Activated CD4-positive, alpha-beta memory T cell treated with anti-CD3 and anti-CD28 coated beads for 36 hours (primary cell): ENCODE data around the gene ARSA. TPM values are rescaled to one million over a fixed set of nuclear protein-coding genes. Genes with fewer than 3 reads are reported as not detected.

ENCODE experiments used
- CTCF ChIA-PET: fragments of 350-600 bp; sonication (Branson Sonifier 250); formaldehyde crosslinking; loops from one replicate; lab custom pipeline; 2021; ENCODE audit warnings: antibody characterized with exemption, inconsistent platforms; lab: Charles Lee
- POLR2A ChIA-PET: fragments of 350-600 bp; sonication (Branson Sonifier 250); formaldehyde crosslinking; loops from one replicate; lab custom pipeline; 2021; ENCODE audit warnings: antibody characterized with exemption; lab: Charles Lee
- DNase-seq: peaks from one replicate; pipeline ENCODE4 v3.0.0-alpha.2; 2020
- H3K27ac Mint-ChIP-seq: one replicate; pipeline ENCODE4 v1.8.0; 2021; ENCODE audit warnings: mixed read lengths
- H3K27me3 Mint-ChIP-seq: one replicate; pipeline ENCODE4 v1.8.0; 2021; ENCODE audit warnings: mixed read lengths
- H3K36me3 Mint-ChIP-seq: one replicate; pipeline ENCODE4 v1.8.0; 2021; ENCODE audit warnings: mixed read lengths
- H3K4me1 Mint-ChIP-seq: one replicate; pipeline ENCODE4 v1.8.0; 2021; ENCODE audit warnings: low read depth, mixed read lengths
- H3K4me3 Mint-ChIP-seq: one replicate; pipeline ENCODE4 v1.8.0; 2021; ENCODE audit warnings: mild to moderate bottlenecking, mixed read lengths
- H3K9me3 Mint-ChIP-seq: one replicate; pipeline ENCODE4 v1.8.0; 2021; ENCODE audit warnings: mixed read lengths
- intact Hi-C: fragments of 100-400 bp; cut with micrococcal nuclease; formaldehyde crosslinking; loops from one replicate; pipeline ENCODE4 v1.15.1; 2023
- total RNA-seq, 2 experiments: library from RNA; stranded (reverse); gene quantifications; one replicate each; pipeline ENCODE4 v1.2.3, GENCODE V29; 2021

Gene ARSA
- total RNA-seq = 10 to 100 TPM; 23.9 to 25.8 TPM

- Mint-ChIP-seq H3K36me3 (peaks cover 2% of the 10 kb centered on the region), H3K27me3 (no peaks in the 10 kb centered on the region), H3K4me3 (peak within 1 kb of the TSS; percentile 88), H3K27ac (peak within 1 kb of the TSS; percentile 69), H3K4me1 (peaks cover 21% of the 10 kb centered on the region), H3K9me3 (no peaks in the 10 kb centered on the region)
- ChIA-PET CTCF (interaction anchor here (0.8 to 1.4 kb wide), 6 partner anchors 14 to 102 kb away, joined by 3 to 6 read pairs (median 4); partner anchors contain the start of genes SCO2 and SYCE3), POLR2A (interaction anchor here (0.9 to 1.4 kb wide), 3 partner anchors 77 to 120 kb away, joined by 3 to 5 read pairs (median 3); partner anchors contain the start of genes LMF2, NCAPH2 and SCO2)
- intact Hi-C loops = loop anchor here (1.0 kb wide), 1 partner anchor 63 kb away; no protein-coding TSS in a partner anchor
- DNase-seq = peak; percentile 85
Observed at GRCh38 chr22:50627642-50628542, at the start of gene ARSA. TSS of gene ARSA (minus strand) at chr22:50628152. CDS start at chr22:50627779, 373 bp downstream.

GRCh38 chr22:50676661-50677492 is 48.9 kb upstream of the ARSA start:
- peaks cover 27% of the 10 kb centered on the region for H3K27me3 Mint-ChIP-seq
- POLR2A ChIA-PET = no interaction called here
- no peaks in the 10 kb centered on the region for H3K9me3 Mint-ChIP-seq
- no peak overlapping the region for H3K4me3 Mint-ChIP-seq
- no peaks in the 10 kb centered on the region for H3K36me3 Mint-ChIP-seq
- DNase-seq = peak; percentile 3
- CTCF ChIA-PET = no interaction called here
- peaks cover 11% of the 10 kb centered on the region for H3K4me1 Mint-ChIP-seq
- intact Hi-C loops = no loop called here
- no peak overlapping the region for H3K27ac Mint-ChIP-seq

GRCh38 chr22:50676180-50676636 is 48.3 kb upstream of the ARSA start:
- Mint-ChIP-seq H3K36me3 (no peaks in the 10 kb centered on the region), H3K4me1 (peaks cover 11% of the 10 kb centered on the region), H3K27ac (no peak overlapping the region), H3K9me3 (no peaks in the 10 kb centered on the region), H3K27me3 (peaks cover 33% of the 10 kb centered on the region), H3K4me3 (no peak overlapping the region)
- DNase-seq = no peak
- ChIA-PET CTCF (no interaction called here), POLR2A (no interaction called here)
- intact Hi-C loops = no loop called here

- DNase-seq = no peak
- Mint-ChIP-seq H3K9me3 (no peaks in the 10 kb centered on the region), H3K36me3 (no peaks in the 10 kb centered on the region), H3K4me1 (peaks cover 11% of the 10 kb centered on the region), H3K4me3 (peak overlapping the region; percentile 1), H3K27me3 (peaks cover 36% of the 10 kb centered on the region), H3K27ac (no peak overlapping the region)
- ChIA-PET POLR2A (no interaction called here), CTCF (no interaction called here)
- intact Hi-C loops = no loop called here
Observed at GRCh38 chr22:50675553-50676179, 47.7 kb upstream of the ARSA start.

- intact Hi-C loops = no loop called here
- Mint-ChIP-seq H3K4me3 (peak overlapping the region; percentile 1), H3K27ac (no peak overlapping the region), H3K4me1 (peaks cover 11% of the 10 kb centered on the region), H3K36me3 (no peaks in the 10 kb centered on the region), H3K9me3 (no peaks in the 10 kb centered on the region), H3K27me3 (peaks cover 39% of the 10 kb centered on the region)
- DNase-seq = no peak
- ChIA-PET CTCF (no interaction called here), POLR2A (no interaction called here)
Observed at GRCh38 chr22:50674606-50675552, 46.9 kb upstream of the ARSA start.

GRCh38 chr22:50674130-50674500 is 46.2 kb upstream of the ARSA start:
- Mint-ChIP-seq H3K36me3 (no peaks in the 10 kb centered on the region), H3K4me3 (no peak overlapping the region), H3K27ac (no peak overlapping the region), H3K9me3 (no peaks in the 10 kb centered on the region), H3K4me1 (peaks cover 11% of the 10 kb centered on the region), H3K27me3 (peaks cover 39% of the 10 kb centered on the region)
- POLR2A ChIA-PET = no interaction called here
- CTCF ChIA-PET = no interaction called here
- no peak for DNase-seq
- intact Hi-C loops = no loop called here

GRCh38 chr22:50673231-50674129 is 45.5 kb upstream of the ARSA start:
- intact Hi-C loops = no loop called here
- DNase-seq = peak; percentile 23
- ChIA-PET POLR2A (no interaction called here), CTCF (interaction anchor here (0.6 kb wide), 1 partner anchor 176 kb away, joined by 3 read pairs; no protein-coding TSS in a partner anchor)
- peak overlapping the region; percentile 18 for H3K4me3 Mint-ChIP-seq
- no peaks in the 10 kb centered on the region for H3K36me3 Mint-ChIP-seq
- peaks cover 11% of the 10 kb centered on the region for H3K4me1 Mint-ChIP-seq
- H3K27ac Mint-ChIP-seq = no peak overlapping the region
- H3K9me3 Mint-ChIP-seq = no peaks in the 10 kb centered on the region
- peaks cover 39% of the 10 kb centered on the region for H3K27me3 Mint-ChIP-seq

GRCh38 chr22:50672471-50673230 is 44.7 kb upstream of the ARSA start, which contains the start of gene SHANK3:
TSS of gene SHANK3 (plus strand) at chr22:50672823.
- no peak for DNase-seq
- H3K4me1 Mint-ChIP-seq = peaks cover 11% of the 10 kb centered on the region
- H3K36me3 Mint-ChIP-seq = no peaks in the 10 kb centered on the region
- no peaks in the 10 kb centered on the region for H3K9me3 Mint-ChIP-seq
- intact Hi-C loops = no loop called here
- ChIA-PET CTCF (interaction anchor here (0.6 kb wide), 1 partner anchor 176 kb away, joined by 3 read pairs; no protein-coding TSS in a partner anchor), POLR2A (no interaction called here)
- peak within 1 kb of the TSS; percentile 18 for H3K4me3 Mint-ChIP-seq
- H3K27ac Mint-ChIP-seq = no peak within 1 kb of the TSS
- peaks cover 44% of the 10 kb centered on the region for H3K27me3 Mint-ChIP-seq

GRCh38 chr22:50672041-50672440 is 44.1 kb upstream of the ARSA start:
- Mint-ChIP-seq H3K27ac (no peak overlapping the region), H3K27me3 (peaks cover 44% of the 10 kb centered on the region), H3K9me3 (no peaks in the 10 kb centered on the region), H3K4me1 (peaks cover 11% of the 10 kb centered on the region), H3K4me3 (no peak overlapping the region), H3K36me3 (no peaks in the 10 kb centered on the region)
- DNase-seq = no peak
- POLR2A ChIA-PET = no interaction called here
- CTCF ChIA-PET = no interaction called here
- intact Hi-C loops = no loop called here

GRCh38 chr22:50671641-50672040 is 43.7 kb upstream of the ARSA start:
- no peak overlapping the region for H3K4me3 Mint-ChIP-seq
- peaks cover 47% of the 10 kb centered on the region for H3K27me3 Mint-ChIP-seq
- H3K9me3 Mint-ChIP-seq = no peaks in the 10 kb centered on the region
- no peak overlapping the region for H3K27ac Mint-ChIP-seq
- intact Hi-C loops = no loop called here
- H3K36me3 Mint-ChIP-seq = no peaks in the 10 kb centered on the region
- POLR2A ChIA-PET = no interaction called here
- H3K4me1 Mint-ChIP-seq = peaks cover 11% of the 10 kb centered on the region
- DNase-seq = no peak
- CTCF ChIA-PET = no interaction called here
